NT2/D1 (cell line): ENCODE results near the gene BTBD18.

Experiments
- YY1 ChIP-seq: IDR thresholded peaks from 2 replicates; pipeline ENCODE4 v1.6.1; 2011; ENCODE audit not compliant: insufficient read length, insufficient read depth
- ZNF274 ChIP-seq: IDR thresholded peaks from 2 replicates; pipeline ENCODE4 v1.6.1; 2011; ENCODE audit warnings: mild to moderate bottlenecking, low read depth, low read length

DNA sequence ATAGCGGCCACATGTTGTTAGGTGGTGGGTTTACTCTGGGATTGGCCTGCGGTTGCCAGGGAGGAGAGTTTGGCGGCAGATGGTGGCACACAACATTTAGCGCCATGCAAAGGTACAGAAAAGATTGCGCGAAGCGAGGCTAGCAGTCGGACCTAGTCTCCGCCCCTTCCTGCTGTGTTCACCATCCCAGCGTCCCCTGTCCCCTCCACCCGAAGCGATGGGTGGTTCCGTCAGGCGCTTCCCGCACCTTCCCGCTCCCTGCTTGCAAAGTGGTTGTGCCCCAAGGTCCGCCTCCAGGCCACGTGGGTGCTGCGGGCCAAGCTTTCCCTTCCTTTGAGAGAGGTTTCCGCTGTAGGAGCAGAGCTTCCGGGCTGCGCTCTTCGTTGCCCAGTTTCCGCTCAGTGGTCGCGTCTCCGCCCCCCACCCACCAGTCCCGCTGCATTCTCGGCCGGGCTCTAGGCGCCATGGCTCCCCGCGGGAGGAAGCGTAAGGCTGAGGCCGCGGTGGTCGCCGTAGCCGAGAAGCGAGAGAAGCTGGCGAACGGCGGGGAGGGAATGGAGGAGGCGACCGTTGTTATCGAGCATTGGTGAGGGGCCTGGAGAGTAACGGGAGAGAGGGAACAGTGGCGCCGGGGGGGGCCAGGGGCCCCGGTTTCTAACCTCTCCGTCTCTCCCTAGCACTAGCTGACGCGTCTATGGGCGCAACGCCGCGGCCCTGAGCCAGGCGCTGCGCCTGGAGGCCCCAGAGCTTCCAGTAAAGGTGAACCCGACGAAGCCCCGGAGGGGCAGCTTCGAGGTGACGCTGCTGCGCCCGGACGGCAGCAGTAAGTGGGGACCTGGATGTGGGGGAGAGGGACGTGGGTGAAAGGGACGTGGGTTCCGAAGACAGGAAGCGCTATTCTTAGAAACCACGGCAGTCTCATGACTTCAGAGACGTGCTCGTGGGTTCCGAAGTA is 10.2 kb downstream of the BTBD18 start, which contains the start of gene SELENOH:
- TF ChIP-seq YY1, result peak; percentile 50
- no peak for TF ChIP-seq ZNF274
